IPS DF 6.9 (cell line): ENCODE data around the gene TIMP4.

Experiments used
- DNase-seq: peaks from one replicate; pipeline ENCODE4 v3.0.0-alpha.2; 2013; ENCODE audit warnings: low read depth, low spot score
- H3K27ac ChIP-seq: one replicate; pipeline ENCODE4 v1.5.1; 2013; ENCODE audit warnings: low read length, control low read depth
- H3K27me3 ChIP-seq: 2 replicates; pipeline ENCODE4 v1.6.1; 2013; ENCODE audit warnings: mild to moderate bottlenecking, low read length; ENCODE audit not compliant: control insufficient read depth, insufficient read depth
- H3K36me3 ChIP-seq: 2 replicates; pipeline ENCODE4 v1.6.1; 2013; ENCODE audit warnings: low read length; ENCODE audit not compliant: control insufficient read depth, insufficient read depth
- H3K4me1 ChIP-seq: 2 replicates; pipeline ENCODE4 v1.6.1; 2013; ENCODE audit warnings: low read length; ENCODE audit not compliant: control insufficient read depth, insufficient read depth
- H3K4me3 ChIP-seq: 2 replicates; pipeline ENCODE4 v1.5.1; 2013; ENCODE audit warnings: mild to moderate bottlenecking, low read length
- H3K9me3 ChIP-seq: 2 replicates; pipeline ENCODE4 v1.6.1; 2013; ENCODE audit warnings: low read length, inconsistent platforms; ENCODE audit not compliant: control insufficient read depth, insufficient read depth
- WGBS: extraction: QIAGEN DNeasy Blood & Tissue Kit; methylation state at CpG from one replicate; pipeline ENCODE4 v1.1.7; 2013; ENCODE audit warnings: mixed read lengths, missing lambda C conversion rate; ENCODE audit not compliant: insufficient read length, insufficient coverage; 5-methylcytosine and 5-hydroxymethylcytosine counted together

The TIMP4 gene

GRCh38 chr3:12131351-12132090, 27.2 kb downstream of the TIMP4 start:
- DNase-seq, result no peak
- no peak overlapping the region for H3K27ac ChIP-seq
- WGBS, result no CpG with 5 or more reads among the region's 3 CpGs
- no peaks in the 10 kb centered on the region for H3K4me1 ChIP-seq
- H3K9me3 ChIP-seq, result no peaks in the 10 kb centered on the region
- H3K36me3 ChIP-seq, result no peaks in the 10 kb centered on the region
- H3K27me3 ChIP-seq, result no peaks in the 10 kb centered on the region
- no peak overlapping the region for H3K4me3 ChIP-seq

GRCh38 chr3:12127391-12127790, 31.3 kb downstream of the TIMP4 start:
- H3K27me3 ChIP-seq, result no peaks in the 10 kb centered on the region
- no peak for DNase-seq
- no CpG with 5 or more reads among the region's 1 CpG for WGBS
- H3K36me3 ChIP-seq, result no peaks in the 10 kb centered on the region
- no peak overlapping the region for H3K4me3 ChIP-seq
- no peaks in the 10 kb centered on the region for H3K4me1 ChIP-seq
- no peak overlapping the region for H3K27ac ChIP-seq
- H3K9me3 ChIP-seq, result no peaks in the 10 kb centered on the region

DNA sequence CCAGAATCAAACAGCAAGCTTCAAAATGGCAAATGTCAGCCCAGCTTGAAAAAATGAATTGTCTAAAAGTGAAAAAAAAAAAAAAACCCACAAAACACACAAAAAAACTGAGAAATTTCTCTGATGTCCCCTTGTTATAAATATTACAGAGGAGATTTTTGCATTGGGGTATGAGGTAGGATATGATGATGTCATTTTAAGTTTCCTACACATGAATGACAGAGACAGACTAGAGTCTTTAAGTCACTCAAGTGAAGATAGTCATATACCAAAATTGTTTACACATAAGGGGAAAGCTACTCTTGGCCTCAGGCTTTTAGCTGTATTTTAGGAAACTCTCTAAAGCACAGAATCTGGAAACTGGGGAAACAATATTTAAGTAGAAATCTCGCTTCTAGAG, 32.9 kb downstream of the TIMP4 start:
- Histone ChIP-seq H3K36me3 (no peaks in the 10 kb centered on the region), H3K9me3 (no peaks in the 10 kb centered on the region), H3K27ac (no peak overlapping the region), H3K27me3 (no peaks in the 10 kb centered on the region), H3K4me3 (no peak overlapping the region), H3K4me1 (no peaks in the 10 kb centered on the region)
- WGBS, result no CpG with 5 or more reads among the region's 1 CpG
- no peak for DNase-seq

DNA sequence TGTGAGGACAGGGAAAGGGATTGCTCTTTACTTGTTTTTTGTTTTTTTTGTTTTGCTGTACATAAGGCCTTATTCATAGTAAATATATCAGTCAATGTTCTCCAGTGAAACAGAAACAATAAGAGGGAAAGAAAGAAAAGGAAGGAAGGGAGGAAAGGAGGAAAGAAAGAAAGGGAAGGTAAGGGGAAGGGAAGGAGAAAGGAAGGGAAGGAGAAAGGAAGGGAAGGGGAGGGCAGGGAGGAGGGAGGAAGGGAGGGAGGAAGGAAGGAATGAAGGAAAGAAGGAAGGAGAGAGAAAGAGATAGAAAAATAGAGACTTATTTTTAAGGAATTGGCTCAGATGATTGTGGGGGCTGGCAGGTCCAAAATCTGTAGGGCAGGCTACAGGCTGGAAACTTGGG, 37.2 kb downstream of the TIMP4 start:
- H3K4me1 ChIP-seq, result no peaks in the 10 kb centered on the region
- H3K27ac ChIP-seq, result no peak overlapping the region
- no peak for DNase-seq
- H3K36me3 ChIP-seq, result no peaks in the 10 kb centered on the region
- no peak overlapping the region for H3K4me3 ChIP-seq
- H3K9me3 ChIP-seq, result no peaks in the 10 kb centered on the region
- no peaks in the 10 kb centered on the region for H3K27me3 ChIP-seq

GRCh38 chr3:12120374-12121140, 38.2 kb downstream of the TIMP4 start:
- DNase-seq, result no peak
- H3K27ac ChIP-seq, result no peak overlapping the region
- WGBS, result no CpG with 5 or more reads among the region's 5 CpGs
- H3K9me3 ChIP-seq, result no peaks in the 10 kb centered on the region
- H3K27me3 ChIP-seq, result no peaks in the 10 kb centered on the region
- no peak overlapping the region for H3K4me3 ChIP-seq
- no peaks in the 10 kb centered on the region for H3K36me3 ChIP-seq
- H3K4me1 ChIP-seq, result no peaks in the 10 kb centered on the region

GRCh38 chr3:12117473-12117872, 41.2 kb downstream of the TIMP4 start:
- Histone ChIP-seq H3K9me3 (no peaks in the 10 kb centered on the region), H3K36me3 (no peaks in the 10 kb centered on the region), H3K4me1 (no peaks in the 10 kb centered on the region), H3K27ac (no peak overlapping the region), H3K27me3 (no peaks in the 10 kb centered on the region), H3K4me3 (no peak overlapping the region)
- no peak for DNase-seq

- no CpG with 5 or more reads among the region's 4 CpGs for WGBS
- H3K4me3 ChIP-seq, result no peak overlapping the region
- H3K36me3 ChIP-seq, result no peaks in the 10 kb centered on the region
- DNase-seq, result no peak
- no peaks in the 10 kb centered on the region for H3K27me3 ChIP-seq
- no peak overlapping the region for H3K27ac ChIP-seq
- no peaks in the 10 kb centered on the region for H3K4me1 ChIP-seq
- no peaks in the 10 kb centered on the region for H3K9me3 ChIP-seq
Measured at GRCh38 chr3:12116870-12117269, 41.8 kb downstream of the TIMP4 start.

DNA sequence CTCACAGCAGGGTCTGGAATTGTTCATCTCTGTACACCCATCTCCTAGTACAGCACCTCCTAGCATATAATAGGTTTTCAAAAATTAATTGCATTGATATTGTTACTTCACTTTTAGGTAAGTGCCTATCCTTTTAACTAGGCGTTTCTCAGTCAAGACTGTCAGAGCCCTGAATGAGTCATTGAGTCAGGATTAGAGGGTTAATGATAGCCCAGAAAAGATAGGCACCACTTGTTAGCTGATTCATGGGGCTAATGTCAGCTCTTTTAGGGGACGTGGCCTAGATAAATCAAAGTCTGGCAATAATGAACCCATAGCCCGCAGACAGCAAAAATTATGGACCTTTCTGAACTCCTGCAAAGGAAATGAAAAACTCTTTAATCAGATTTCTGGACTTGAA, 42.9 kb downstream of the TIMP4 start:
- Histone ChIP-seq H3K27me3 (no peaks in the 10 kb centered on the region), H3K4me1 (no peaks in the 10 kb centered on the region), H3K9me3 (no peaks in the 10 kb centered on the region), H3K36me3 (no peaks in the 10 kb centered on the region), H3K27ac (no peak overlapping the region), H3K4me3 (no peak overlapping the region)
- no peak for DNase-seq
- WGBS, result no CpG with 5 or more reads among the region's 3 CpGs

DNA sequence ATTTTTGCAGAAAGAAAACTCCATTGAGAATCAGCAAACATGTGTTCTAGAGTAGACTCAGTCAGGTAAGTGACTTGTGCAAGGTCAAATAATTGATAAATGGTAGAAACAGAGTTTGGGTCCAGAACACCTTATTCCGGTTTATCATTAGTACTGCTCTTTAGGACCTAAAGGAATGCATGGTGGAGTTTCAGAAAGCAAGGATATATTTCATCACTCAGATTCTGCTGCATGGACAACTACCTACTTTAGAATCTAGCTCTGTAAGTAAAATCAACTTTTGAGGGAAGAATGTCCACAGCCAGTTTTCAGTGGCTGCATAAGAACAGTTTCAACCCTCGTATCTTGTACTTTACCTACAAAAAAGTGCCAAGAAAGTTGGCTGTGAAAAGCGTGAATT, 43.6 kb downstream of the TIMP4 start:
- Histone ChIP-seq H3K9me3 (no peaks in the 10 kb centered on the region), H3K4me3 (no peak overlapping the region), H3K4me1 (no peaks in the 10 kb centered on the region), H3K27ac (no peak overlapping the region), H3K27me3 (no peaks in the 10 kb centered on the region), H3K36me3 (no peaks in the 10 kb centered on the region)
- no CpG with 5 or more reads among the region's 3 CpGs for WGBS
- DNase-seq, result no peak

- no peak overlapping the region for H3K27ac ChIP-seq
- no peaks in the 10 kb centered on the region for H3K27me3 ChIP-seq
- H3K9me3 ChIP-seq, result no peaks in the 10 kb centered on the region
- DNase-seq, result no peak
- no peak overlapping the region for H3K4me3 ChIP-seq
- no peaks in the 10 kb centered on the region for H3K36me3 ChIP-seq
- no peaks in the 10 kb centered on the region for H3K4me1 ChIP-seq
Measured at GRCh38 chr3:12114251-12114650, 44.5 kb downstream of the TIMP4 start.
